Thymus (tissue), 2 donors: ENCODE measurements around the gene PLSCR3. TPM values are rescaled to one million over a fixed set of nuclear protein-coding genes. Genes with fewer than 3 reads are reported as not detected.

Experiments used
- polyA plus RNA-seq: library from polyadenylated mRNA; stranded (reverse); fragments of 200-250 nt; gene quantifications from one replicate; pipeline ENCODE4 v1.2.3, GENCODE V29; 2013
- total RNA-seq: library from RNA; stranded (reverse); fragments of 120-200 nt; gene quantifications from one replicate; pipeline ENCODE4 v1.2.4, GENCODE V29; 2013
- donor health status: healthy.

The PLSCR3 gene
- total and polyA plus RNA-seq, 2 donors, result 9.3 to 32.7 TPM

Other genes starting within 250 kb of the PLSCR3 start
Only the 30 nearest of the 38 such genes appear.
- 221 TPM for gene ACADVL, start 174.6 kb downstream of the PLSCR3 start, total RNA-seq
- gene ACADVL, start 174.6 kb downstream of the PLSCR3 start, polyA plus RNA-seq, result 990 TPM
- 21.8 TPM for gene DVL2, start 160.0 kb downstream of the PLSCR3 start, total RNA-seq
- gene DVL2, start 160.0 kb downstream of the PLSCR3 start, polyA plus RNA-seq, result 26.6 TPM
- 51.6 TPM for gene PHF23, start 155.1 kb downstream of the PLSCR3 start, total RNA-seq
- gene PHF23, start 155.1 kb downstream of the PLSCR3 start, polyA plus RNA-seq, result 47.5 TPM
- gene GABARAP, start 152.1 kb downstream of the PLSCR3 start, total RNA-seq, result 245 TPM
- 846 TPM for gene GABARAP, start 152.1 kb downstream of the PLSCR3 start, polyA plus RNA-seq
- 19.5 TPM for gene CTDNEP1, start 142.8 kb downstream of the PLSCR3 start, total RNA-seq
- gene CTDNEP1, start 142.8 kb downstream of the PLSCR3 start, polyA plus RNA-seq, result 79.7 TPM
- 50.7 TPM for gene ELP5, start 142.3 kb downstream of the PLSCR3 start, total RNA-seq
- 35.9 TPM for gene ELP5, start 142.3 kb downstream of the PLSCR3 start, polyA plus RNA-seq
- 6.3 TPM for gene CLDN7, start 132.0 kb downstream of the PLSCR3 start, total RNA-seq
- 34.9 TPM for gene CLDN7, start 132.0 kb downstream of the PLSCR3 start, polyA plus RNA-seq
- 0.19 TPM for gene SLC2A4, start 112.8 kb downstream of the PLSCR3 start, total RNA-seq
- 1.2 TPM for gene SLC2A4, start 112.8 kb downstream of the PLSCR3 start, polyA plus RNA-seq
- gene YBX2, start 99.9 kb downstream of the PLSCR3 start, total RNA-seq, result 0.66 TPM
- 0.48 TPM for gene YBX2, start 99.9 kb downstream of the PLSCR3 start, polyA plus RNA-seq
- gene EIF5A, start 86.9 kb downstream of the PLSCR3 start, total RNA-seq, result 305 TPM
- gene EIF5A, start 86.9 kb downstream of the PLSCR3 start, polyA plus RNA-seq, result 324 TPM
- 49.2 TPM for gene GPS2, start 79.2 kb downstream of the PLSCR3 start, total RNA-seq
- gene GPS2, start 79.2 kb downstream of the PLSCR3 start, polyA plus RNA-seq, result 71.3 TPM
- 12.3 TPM for gene NEURL4, start 65.2 kb downstream of the PLSCR3 start, total RNA-seq
- 39.6 TPM for gene NEURL4, start 65.2 kb downstream of the PLSCR3 start, polyA plus RNA-seq
- gene ACAP1, start 58.0 kb downstream of the PLSCR3 start, total RNA-seq, result 167 TPM
- 364 TPM for gene ACAP1, start 58.0 kb downstream of the PLSCR3 start, polyA plus RNA-seq
- 3.0 TPM for gene KCTD11, start 42.4 kb downstream of the PLSCR3 start, total RNA-seq
- gene KCTD11, start 42.4 kb downstream of the PLSCR3 start, polyA plus RNA-seq, result 9.9 TPM
- not detected for gene TMEM95, start 39.4 kb downstream of the PLSCR3 start, total RNA-seq
- gene TMEM95, start 39.4 kb downstream of the PLSCR3 start, polyA plus RNA-seq, result 0.05 TPM
- gene TNK1, start 13.4 kb downstream of the PLSCR3 start, total RNA-seq, result 1.8 TPM
- gene TNK1, start 13.4 kb downstream of the PLSCR3 start, polyA plus RNA-seq, result 7.2 TPM
- 109 TPM for gene TMEM256, start 9.6 kb upstream of the PLSCR3 start, total RNA-seq
- gene TMEM256, start 9.6 kb upstream of the PLSCR3 start, polyA plus RNA-seq, result 152 TPM
- gene NLGN2, start 13.3 kb upstream of the PLSCR3 start, total RNA-seq, result 0.38 TPM
- 5.6 TPM for gene NLGN2, start 13.3 kb upstream of the PLSCR3 start, polyA plus RNA-seq
- gene SPEM1, start 25.8 kb upstream of the PLSCR3 start, total RNA-seq, result not detected
- not detected for gene SPEM1, start 25.8 kb upstream of the PLSCR3 start, polyA plus RNA-seq
- not detected for gene SPEM2, start 31.1 kb upstream of the PLSCR3 start, total RNA-seq
- 0.02 TPM for gene SPEM2, start 31.1 kb upstream of the PLSCR3 start, polyA plus RNA-seq
- not detected for gene SPEM3, start 34.3 kb upstream of the PLSCR3 start, total RNA-seq
- gene SPEM3, start 34.3 kb upstream of the PLSCR3 start, polyA plus RNA-seq, result not detected
- 6.8 TPM for gene TMEM102, start 40.9 kb upstream of the PLSCR3 start, total RNA-seq
- 5.1 TPM for gene TMEM102, start 40.9 kb upstream of the PLSCR3 start, polyA plus RNA-seq
- 5.8 TPM for gene FGF11, start 45.0 kb upstream of the PLSCR3 start, total RNA-seq
- 5.5 TPM for gene FGF11, start 45.0 kb upstream of the PLSCR3 start, polyA plus RNA-seq
- 12.9 TPM for gene CHRNB1, start 50.5 kb upstream of the PLSCR3 start, total RNA-seq
- gene CHRNB1, start 50.5 kb upstream of the PLSCR3 start, polyA plus RNA-seq, result 18.5 TPM
- 10.9 TPM for gene ZBTB4, start 85.1 kb upstream of the PLSCR3 start, total RNA-seq
- 29.5 TPM for gene ZBTB4, start 85.1 kb upstream of the PLSCR3 start, polyA plus RNA-seq
- not detected for gene SLC35G6, start 86.9 kb upstream of the PLSCR3 start, total RNA-seq
- gene SLC35G6, start 86.9 kb upstream of the PLSCR3 start, polyA plus RNA-seq, result 0.09 TPM
- gene POLR2A, start 89.8 kb upstream of the PLSCR3 start, total RNA-seq, result 23.5 TPM
- gene POLR2A, start 89.8 kb upstream of the PLSCR3 start, polyA plus RNA-seq, result 33.5 TPM
- gene TNFSF12, start 154.5 kb upstream of the PLSCR3 start, total RNA-seq, result 4.2 TPM
- gene TNFSF12, start 154.5 kb upstream of the PLSCR3 start, polyA plus RNA-seq, result 21.3 TPM
- gene TNFSF13, start 164.2 kb upstream of the PLSCR3 start, total RNA-seq, result 6.4 TPM
- 19.6 TPM for gene TNFSF13, start 164.2 kb upstream of the PLSCR3 start, polyA plus RNA-seq
- gene SENP3, start 167.4 kb upstream of the PLSCR3 start, total RNA-seq, result 54.2 TPM
- 44.7 TPM for gene SENP3, start 167.4 kb upstream of the PLSCR3 start, polyA plus RNA-seq